ENCODE measurements around the gene MSRB1. TPM values are rescaled to one million over a fixed set of nuclear protein-coding genes. Genes with fewer than 3 reads are reported as not detected.
A peak's percentile ranks its signal among the peaks of the same experiment; 100 is the strongest.

Gene MSRB1, protein sequence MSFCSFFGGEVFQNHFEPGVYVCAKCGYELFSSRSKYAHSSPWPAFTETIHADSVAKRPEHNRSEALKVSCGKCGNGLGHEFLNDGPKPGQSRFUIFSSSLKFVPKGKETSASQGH
- total RNA-seq (10 to 100 TPM; 10.0 to 10.3 TPM), polyA plus RNA-seq (ENCODE audit: insufficient read length in 2 of 2) (10 to 100 TPM; 24.5 to 25.8 TPM)
- long read RNA-seq, donor 1, transcript MSRB1-201 (4 exons, 1,423 nt), result major isoform, 14 of 14 reads
- long read RNA-seq, donor 1, partial matches to known transcripts, result 0 of 14 reads
- long read RNA-seq, donor 1, other reads (novel, unspliced or antisense), result 0 of 14 reads
- long read RNA-seq, donor 2, transcript MSRB1-201 (4 exons, 1,423 nt), result major isoform, 13 of 13 reads
- long read RNA-seq, donor 2, partial matches to known transcripts, result 0 of 13 reads
- long read RNA-seq, donor 2, other reads (novel, unspliced or antisense), result 0 of 13 reads
- long read RNA-seq, donor 3, transcript MSRB1-201 (4 exons, 1,423 nt), result major isoform, 9 of 10 reads
- long read RNA-seq, donor 3, partial matches to known transcripts, result 0 of 10 reads
- long read RNA-seq, donor 3, other reads (novel, unspliced or antisense), result 0 of 10 reads
- long read RNA-seq, donor 4, transcript MSRB1-201 (4 exons, 1,423 nt), result major isoform, 19 of 20 reads
- long read RNA-seq, donor 4, partial matches to known transcripts, result 0 of 20 reads
- long read RNA-seq, donor 4, other reads (novel, unspliced or antisense), result 0 of 20 reads

DNA sequence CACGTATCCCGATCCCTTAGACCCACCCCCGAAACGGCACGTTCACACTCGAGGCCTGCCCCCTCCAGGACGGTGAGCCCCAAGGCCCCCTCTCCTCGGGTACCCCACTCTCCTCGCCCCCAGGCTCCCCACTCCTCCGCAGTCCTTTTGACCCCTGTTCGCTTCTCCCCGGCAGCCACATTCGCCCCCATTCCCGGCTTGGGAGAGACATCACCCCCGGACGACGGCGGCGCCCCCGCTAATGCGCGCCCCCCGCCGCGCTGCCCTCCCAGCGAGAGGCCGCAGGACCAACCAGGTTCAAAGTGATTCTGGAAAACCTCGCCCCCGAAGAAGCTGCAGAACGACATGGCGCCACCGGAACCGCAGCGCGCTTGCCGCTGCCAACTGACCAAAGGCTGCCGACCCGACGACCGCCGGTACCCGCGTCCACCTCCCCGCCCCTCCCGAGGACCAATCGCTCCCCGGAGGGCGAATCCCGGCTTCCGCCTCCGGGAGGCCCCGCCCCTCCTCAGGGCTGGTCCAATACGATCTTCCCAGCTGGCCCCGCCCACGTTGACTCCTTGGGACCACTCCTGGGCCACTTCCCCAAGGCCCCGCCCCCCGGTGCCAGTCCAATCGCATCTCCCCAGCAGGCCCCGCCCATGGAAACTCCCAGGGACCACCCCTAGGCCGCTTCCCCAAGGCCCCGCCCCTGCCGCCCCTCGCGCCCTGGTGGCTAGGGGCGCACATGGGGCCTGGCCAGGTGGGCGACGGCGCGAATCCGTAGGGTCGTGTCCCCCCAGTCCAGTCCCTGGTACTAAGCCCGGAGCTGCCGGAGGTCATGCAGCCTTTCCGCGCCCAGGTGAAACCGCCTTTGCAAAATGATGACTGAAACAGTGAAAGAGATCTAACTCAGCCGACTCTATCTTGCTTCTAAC is at the start of gene MSRB1:
Gene MSRB1 (minus strand): TSS at position 390 of the 917 bp plus-strand sequence. CDS start 43 bp downstream, at position 347.
- Histone ChIP-seq H3K27me3 (ENCODE audit: control insufficient read depth, insufficient read depth, low read length) (no peaks in the 10 kb centered on the region), H3K36me3 (ENCODE audit: control insufficient read depth, insufficient read depth, low read length) (peaks cover 33% of the 10 kb centered on the region), H3K27ac (ENCODE audit: low read depth, low read length) (peak within 1 kb of the TSS; percentile 69), H3K4me3 (ENCODE audit: low read depth, low read length) (peak within 1 kb of the TSS; percentile 84), H3K4me1 (ENCODE audit: control insufficient read depth, insufficient read depth, low read length) (peaks cover 23% of the 10 kb centered on the region), H3K9me3 (ENCODE audit: control insufficient read depth, insufficient read depth, low read length) (no peaks in the 10 kb centered on the region)
- WGBS (ENCODE audit: insufficient coverage), result under 1% methylated on average over 59 of the region's 77 CpGs
- peak; percentile 92 to 100 (median 98) for DNase-seq (ENCODE audit: low read depth in 4 of 6, low spot score in 6 of 6)

DNA sequence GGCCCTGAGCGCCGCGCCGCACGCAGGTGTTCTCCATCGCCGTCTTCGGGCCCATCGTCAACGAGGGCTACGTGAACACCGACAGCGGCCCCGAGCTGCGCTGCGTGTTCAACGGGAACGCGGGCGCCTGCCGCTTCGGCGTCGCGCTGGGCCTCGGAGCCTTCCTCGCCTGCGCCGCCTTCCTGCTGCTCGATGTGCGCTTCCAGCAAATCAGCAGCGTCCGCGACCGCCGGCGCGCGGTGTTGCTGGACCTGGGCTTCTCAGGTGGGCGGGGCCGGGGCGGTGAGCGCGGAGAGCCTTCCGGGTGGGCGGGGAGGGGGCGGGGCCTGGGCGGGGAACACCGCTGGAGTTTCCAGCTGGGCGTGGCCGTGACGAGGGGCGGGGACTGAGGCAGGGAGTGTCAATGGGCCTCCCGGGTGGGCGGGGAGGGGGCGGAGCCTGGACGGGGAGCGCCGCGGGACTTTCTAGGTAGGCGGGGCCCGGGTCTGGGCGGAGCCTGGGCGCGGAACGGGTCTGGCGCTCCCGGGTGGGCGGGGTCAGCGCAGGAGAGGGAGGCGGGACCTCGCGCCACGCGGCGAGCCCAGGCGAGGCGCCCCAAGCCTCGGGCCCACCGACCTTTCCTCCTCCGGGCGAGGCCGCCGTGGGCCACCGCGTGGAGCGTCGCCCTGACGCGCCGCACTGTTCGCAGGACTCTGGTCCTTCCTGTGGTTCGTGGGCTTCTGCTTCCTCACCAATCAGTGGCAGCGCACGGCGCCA is 49.1 kb upstream of the MSRB1 start:
- DNase-seq (ENCODE audit: low read depth in 4 of 6, low spot score in 6 of 6), result peak in 5 of 6 donors; percentile 58 to 95 (median 78)
- Histone ChIP-seq H3K27me3 (ENCODE audit: control insufficient read depth, insufficient read depth, low read length) (peaks cover 32% of the 10 kb centered on the region), H3K9me3 (ENCODE audit: control insufficient read depth, insufficient read depth, low read length) (no peaks in the 10 kb centered on the region), H3K36me3 (ENCODE audit: control insufficient read depth, insufficient read depth, low read length) (peaks cover 43% of the 10 kb centered on the region), H3K27ac (ENCODE audit: low read depth, low read length) (no peak overlapping the region), H3K4me3 (ENCODE audit: low read depth, low read length) (peak overlapping the region; percentile 24), H3K4me1 (ENCODE audit: control insufficient read depth, insufficient read depth, low read length) (peaks cover 37% of the 10 kb centered on the region)
- under 1% methylated on average over 80 of the region's 96 CpGs for WGBS (ENCODE audit: insufficient coverage)

DNA sequence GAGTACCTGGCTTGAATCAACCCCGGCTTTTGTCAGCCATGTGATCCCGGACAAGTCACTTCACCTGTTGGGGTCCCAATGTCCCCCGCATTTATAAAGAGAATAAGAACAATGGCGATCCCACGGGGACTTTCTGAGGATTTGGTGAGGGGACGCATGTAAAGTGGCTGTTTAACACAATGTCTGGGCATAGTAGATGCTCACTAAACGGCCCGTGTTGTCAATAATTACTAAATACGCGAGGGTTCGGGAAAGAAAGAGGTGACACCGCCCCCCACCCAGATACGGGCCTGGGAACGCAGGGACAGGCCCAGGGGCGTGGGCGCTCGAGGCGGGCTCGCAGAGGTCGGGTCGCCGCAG is 48.6 kb upstream of the MSRB1 start:
- H3K27me3 ChIP-seq (ENCODE audit: control insufficient read depth, insufficient read depth, low read length), result peaks cover 32% of the 10 kb centered on the region
- no peak overlapping the region for H3K27ac ChIP-seq (ENCODE audit: low read depth, low read length)

DNA sequence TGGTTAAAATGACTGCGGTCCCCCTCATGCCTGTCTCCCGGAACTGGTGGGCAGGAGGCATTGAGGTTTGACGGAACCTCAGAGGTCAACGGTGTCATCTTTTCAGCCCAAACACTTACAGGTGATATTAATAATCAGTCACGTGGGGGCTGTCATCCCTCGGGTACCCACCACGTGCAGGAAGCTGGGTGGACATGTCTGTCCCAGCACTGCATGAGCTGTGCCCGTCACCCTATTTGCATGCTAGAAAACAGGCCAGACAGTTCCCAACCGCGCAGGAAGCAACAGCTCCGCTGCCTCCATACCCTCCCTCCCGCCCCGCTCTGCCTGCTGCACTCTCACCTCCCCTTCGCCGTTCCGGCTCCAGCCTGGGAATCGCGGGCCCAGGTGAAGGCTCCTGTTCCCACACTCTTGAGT is 48.1 kb upstream of the MSRB1 start:
- peaks cover 32% of the 10 kb centered on the region for H3K27me3 ChIP-seq (ENCODE audit: control insufficient read depth, insufficient read depth, low read length)
- H3K9me3 ChIP-seq (ENCODE audit: control insufficient read depth, insufficient read depth, low read length), result no peaks in the 10 kb centered on the region
- H3K27ac ChIP-seq (ENCODE audit: low read depth, low read length), result no peak overlapping the region
- peak in 1 of 6 donors; percentile 19 for DNase-seq (ENCODE audit: low read depth in 4 of 6, low spot score in 6 of 6)
- peaks cover 39% of the 10 kb centered on the region for H3K4me1 ChIP-seq (ENCODE audit: control insufficient read depth, insufficient read depth, low read length)
- WGBS (ENCODE audit: insufficient coverage), result 4% methylated on average over 15 of the region's 18 CpGs
- H3K4me3 ChIP-seq (ENCODE audit: low read depth, low read length), result peak overlapping the region; percentile 31
- H3K36me3 ChIP-seq (ENCODE audit: control insufficient read depth, insufficient read depth, low read length), result peaks cover 43% of the 10 kb centered on the region

More for the DNA sequence above, 48.6 kb upstream of the MSRB1 start:
- peaks cover 43% of the 10 kb centered on the region for H3K36me3 ChIP-seq (ENCODE audit: control insufficient read depth, insufficient read depth, low read length)
- H3K4me3 ChIP-seq (ENCODE audit: low read depth, low read length), result no peak overlapping the region
- H3K4me1 ChIP-seq (ENCODE audit: control insufficient read depth, insufficient read depth, low read length), result peaks cover 37% of the 10 kb centered on the region
- H3K9me3 ChIP-seq (ENCODE audit: control insufficient read depth, insufficient read depth, low read length), result no peaks in the 10 kb centered on the region
- DNase-seq (ENCODE audit: low read depth in 4 of 6, low spot score in 6 of 6), result no peak
- WGBS (ENCODE audit: insufficient coverage), result 9% methylated on average over 22 of the region's 22 CpGs

DNA sequence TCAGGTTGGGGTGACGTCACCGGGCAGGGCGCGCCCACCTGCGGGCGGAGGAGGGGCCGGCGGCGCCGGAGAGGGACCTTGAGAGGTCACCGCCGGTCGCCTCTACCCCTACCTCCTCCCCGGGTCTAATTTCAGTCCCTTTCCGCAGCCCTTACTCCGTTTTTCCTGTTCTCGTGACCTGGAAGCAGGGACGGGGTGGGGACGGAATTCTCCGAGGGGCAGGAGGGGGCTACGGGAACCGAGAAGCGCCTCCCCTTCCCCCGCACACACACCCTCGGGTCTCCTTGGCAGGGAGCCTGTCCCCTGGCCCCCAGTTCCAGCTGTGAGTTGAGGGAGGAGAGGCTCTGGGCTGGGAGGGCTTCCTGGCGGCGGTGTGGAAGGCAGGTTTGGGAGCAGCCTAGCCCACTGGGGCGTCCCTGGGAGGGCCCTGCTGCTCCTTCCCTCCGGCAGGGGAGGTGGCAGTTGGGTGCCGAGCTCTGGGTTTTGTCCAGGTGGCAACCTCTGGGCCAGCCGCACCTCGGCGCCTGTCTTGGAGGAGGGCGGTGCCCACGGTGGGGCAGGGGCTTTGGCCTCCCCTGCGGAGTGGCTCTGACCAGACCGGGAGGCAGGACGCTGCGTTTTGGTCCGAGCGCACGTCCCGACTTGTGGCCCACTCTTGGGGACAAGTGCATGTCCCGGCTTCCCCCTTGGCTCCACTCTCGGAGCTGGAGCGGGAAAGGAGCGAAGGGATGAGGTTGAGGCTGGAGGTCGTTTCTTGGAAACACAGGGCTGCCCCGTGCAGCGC is 47.5 kb upstream of the MSRB1 start:
- WGBS (ENCODE audit: insufficient coverage), result 2% methylated on average over 41 of the region's 50 CpGs
- H3K36me3 ChIP-seq (ENCODE audit: control insufficient read depth, insufficient read depth, low read length), result peaks cover 45% of the 10 kb centered on the region
- no peaks in the 10 kb centered on the region for H3K9me3 ChIP-seq (ENCODE audit: control insufficient read depth, insufficient read depth, low read length)
- peak overlapping the region; percentile 31 for H3K4me3 ChIP-seq (ENCODE audit: low read depth, low read length)
- peaks cover 45% of the 10 kb centered on the region for H3K4me1 ChIP-seq (ENCODE audit: control insufficient read depth, insufficient read depth, low read length)
- no peak overlapping the region for H3K27ac ChIP-seq (ENCODE audit: low read depth, low read length)
- peak in 2 of 6 donors; percentile 28 to 67 for DNase-seq (ENCODE audit: low read depth in 4 of 6, low spot score in 6 of 6)
- peaks cover 32% of the 10 kb centered on the region for H3K27me3 ChIP-seq (ENCODE audit: control insufficient read depth, insufficient read depth, low read length)

DNA sequence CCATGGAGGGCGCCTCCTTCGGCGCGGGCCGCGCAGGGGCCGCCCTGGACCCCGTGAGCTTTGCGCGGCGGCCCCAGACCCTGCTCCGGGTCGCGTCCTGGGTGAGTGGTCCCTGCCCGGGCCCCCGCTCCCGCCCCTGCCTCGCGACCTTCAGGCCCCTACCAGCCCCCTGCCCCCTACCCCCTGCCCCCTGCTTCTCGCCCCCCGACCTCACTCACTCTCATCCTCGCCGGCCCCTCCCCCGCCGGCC is 47.0 kb upstream of the MSRB1 start:
- Histone ChIP-seq H3K27ac (ENCODE audit: low read depth, low read length) (no peak overlapping the region), H3K27me3 (ENCODE audit: control insufficient read depth, insufficient read depth, low read length) (peaks cover 32% of the 10 kb centered on the region), H3K4me3 (ENCODE audit: low read depth, low read length) (peak overlapping the region; percentile 31), H3K9me3 (ENCODE audit: control insufficient read depth, insufficient read depth, low read length) (no peaks in the 10 kb centered on the region), H3K4me1 (ENCODE audit: control insufficient read depth, insufficient read depth, low read length) (peaks cover 50% of the 10 kb centered on the region), H3K36me3 (ENCODE audit: control insufficient read depth, insufficient read depth, low read length) (peaks cover 47% of the 10 kb centered on the region)
- WGBS (ENCODE audit: insufficient coverage), result under 1% methylated on average over 15 of the region's 25 CpGs
- no peak for DNase-seq (ENCODE audit: low read depth in 4 of 6, low spot score in 6 of 6)

DNA sequence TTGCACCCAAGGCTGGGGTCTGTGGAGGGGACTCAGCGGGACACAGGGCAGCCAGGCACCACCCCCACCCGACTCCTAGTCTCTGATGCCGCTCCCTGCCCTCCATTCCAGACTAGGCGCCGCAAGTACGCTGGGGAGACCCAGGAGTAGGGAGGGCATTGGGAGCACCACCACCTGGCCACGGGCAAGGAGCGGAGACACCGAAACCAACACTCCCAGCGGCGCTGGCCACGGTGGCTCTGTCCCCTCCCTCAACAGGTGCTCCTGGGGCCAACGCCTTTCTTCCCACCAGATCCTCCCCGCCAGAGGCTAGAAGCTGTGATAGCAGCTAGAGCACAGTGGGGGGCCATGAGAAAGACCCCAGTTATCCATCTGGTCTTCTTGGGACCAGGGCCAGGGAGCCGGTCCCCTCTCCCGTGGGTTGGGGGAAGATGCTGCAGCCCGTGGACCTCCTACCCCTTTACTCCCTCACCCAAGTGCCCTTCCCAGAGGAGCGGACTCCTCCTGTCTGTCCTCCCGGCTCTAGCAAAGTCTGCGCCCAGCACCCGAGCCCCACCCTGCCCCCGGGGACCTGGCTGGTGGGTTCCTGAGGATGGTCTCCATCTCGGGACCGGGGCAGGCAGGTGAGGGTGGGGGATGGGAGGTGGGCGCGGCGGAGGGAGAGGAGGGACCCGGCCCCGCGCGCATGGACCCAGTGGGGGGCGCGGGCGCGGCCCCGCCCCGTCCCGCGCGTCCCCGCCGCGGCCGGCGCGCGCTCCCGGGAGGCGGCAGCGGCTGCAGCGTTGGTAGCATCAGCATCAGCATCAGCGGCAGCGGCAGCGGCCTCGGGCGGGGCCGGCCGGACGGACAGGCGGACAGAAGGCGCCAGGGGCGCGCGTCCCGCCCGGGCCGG is 46.5 kb upstream of the MSRB1 start, which contains the start of gene SYNGR3:
Gene SYNGR3 (plus strand): TSS at position 762 of the 892 bp plus-strand sequence. CDS start 133 bp downstream, outside the sequence.
- WGBS (ENCODE audit: insufficient coverage), result under 1% methylated on average over 63 of the region's 67 CpGs
- Histone ChIP-seq H3K27ac (ENCODE audit: low read depth, low read length) (no peak within 1 kb of the TSS), H3K4me1 (ENCODE audit: control insufficient read depth, insufficient read depth, low read length) (peaks cover 56% of the 10 kb centered on the region), H3K9me3 (ENCODE audit: control insufficient read depth, insufficient read depth, low read length) (no peaks in the 10 kb centered on the region), H3K36me3 (ENCODE audit: control insufficient read depth, insufficient read depth, low read length) (peaks cover 46% of the 10 kb centered on the region), H3K4me3 (ENCODE audit: low read depth, low read length) (peak within 1 kb of the TSS; percentile 31), H3K27me3 (ENCODE audit: control insufficient read depth, insufficient read depth, low read length) (peaks cover 32% of the 10 kb centered on the region)
- peak in 2 of 6 donors; percentile 29 to 36 for DNase-seq (ENCODE audit: low read depth in 4 of 6, low spot score in 6 of 6)

DNA sequence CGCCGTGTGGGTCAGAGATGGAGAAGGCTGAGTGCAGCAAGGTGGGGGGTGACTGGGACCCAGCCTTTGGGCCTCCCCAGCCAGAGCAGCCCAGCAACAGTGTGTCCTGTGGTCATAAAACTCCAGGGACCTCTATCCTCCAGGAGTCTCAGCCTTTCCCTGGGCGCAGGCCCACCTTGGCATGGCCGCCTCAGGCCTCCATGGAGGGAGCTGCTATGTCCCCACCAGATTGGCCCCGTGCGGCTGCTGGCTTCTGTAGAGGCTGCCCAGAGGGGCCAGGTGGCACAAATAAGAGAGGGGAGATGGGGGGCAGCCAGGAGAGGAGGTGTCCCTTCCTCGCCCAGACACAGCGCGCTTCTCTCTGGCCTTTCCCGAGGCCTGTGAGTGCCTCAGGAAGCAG is 44.2 kb upstream of the MSRB1 start:
- DNase-seq (ENCODE audit: low read depth in 4 of 6, low spot score in 6 of 6), result no peak
- WGBS (ENCODE audit: insufficient coverage), result 86% methylated on average over 5 of the region's 10 CpGs
- Histone ChIP-seq H3K4me3 (ENCODE audit: low read depth, low read length) (no peak overlapping the region), H3K36me3 (ENCODE audit: control insufficient read depth, insufficient read depth, low read length) (peaks cover 32% of the 10 kb centered on the region), H3K4me1 (ENCODE audit: control insufficient read depth, insufficient read depth, low read length) (peaks cover 64% of the 10 kb centered on the region), H3K27me3 (ENCODE audit: control insufficient read depth, insufficient read depth, low read length) (peaks cover 32% of the 10 kb centered on the region), H3K27ac (ENCODE audit: low read depth, low read length) (no peak overlapping the region), H3K9me3 (ENCODE audit: control insufficient read depth, insufficient read depth, low read length) (no peaks in the 10 kb centered on the region)
